ENCODE results near the gene UBC.
"Not testable (repeated sequence)": the region's sequence is repeated elsewhere in the genome, so short reads cannot be mapped to it uniquely, and the experiment has no call there.

Gene UBC

GRCh38 chr12:124915239-124916236, 1.1 kb upstream of the UBC start:
- no peak for DNase-seq (ENCODE audit: low read depth in 3 of 3)

GRCh38 chr12:124913474-124914391, 717 bp downstream of the UBC start:
- peak; percentile 92 to 93 (median 92) for DNase-seq (ENCODE audit: low read depth in 3 of 3)

- DNase-seq (ENCODE audit: low read depth in 3 of 3): not testable (repeated sequence)
Observed at GRCh38 chr12:124912529-124913287, 1.7 kb downstream of the UBC start.

- not testable (repeated sequence) for DNase-seq (ENCODE audit: low read depth in 3 of 3)
Observed at GRCh38 chr12:124911521-124911920, 2.9 kb downstream of the UBC start.

GRCh38 chr12:124910561-124911478, 3.6 kb downstream of the UBC start:
- DNase-seq (ENCODE audit: low read depth in 3 of 3): no peak

GRCh38 chr12:124909831-124910560, 4.5 kb downstream of the UBC start:
- no peak for DNase-seq (ENCODE audit: low read depth in 3 of 3)

GRCh38 chr12:124906606-124907261, 7.7 kb downstream of the UBC start:
- DNase-seq (ENCODE audit: low read depth in 3 of 3): peak; percentile 41 to 85 (median 75)

- no peak for DNase-seq (ENCODE audit: low read depth in 3 of 3)
Observed at GRCh38 chr12:124904306-124905098, 9.9 kb downstream of the UBC start.

- DNase-seq (ENCODE audit: low read depth in 3 of 3): no peak
Observed at GRCh38 chr12:124902916-124903315, 11.5 kb downstream of the UBC start.

- no peak for DNase-seq (ENCODE audit: low read depth in 3 of 3)
Observed at GRCh38 chr12:124901003-124901402, 13.4 kb downstream of the UBC start.

- DNase-seq (ENCODE audit: low read depth in 3 of 3): not testable (repeated sequence)
Observed at GRCh38 chr12:124900345-124900795, 14.1 kb downstream of the UBC start.

- no peak for DNase-seq (ENCODE audit: low read depth in 3 of 3)
Observed at GRCh38 chr12:124898923-124899294, 15.5 kb downstream of the UBC start.

GRCh38 chr12:124898200-124898922, 16.1 kb downstream of the UBC start:
- peak in 2 of 3 experiments; percentile 40 to 53 for DNase-seq (ENCODE audit: low read depth in 3 of 3)

GRCh38 chr12:124896461-124896860, 18.0 kb downstream of the UBC start:
- DNase-seq (ENCODE audit: low read depth in 3 of 3): no peak

GRCh38 chr12:124893792-124894516, 20.5 kb downstream of the UBC start:
- DNase-seq (ENCODE audit: low read depth in 3 of 3): no peak

GRCh38 chr12:124888260-124888659, 26.2 kb downstream of the UBC start:
- DNase-seq (ENCODE audit: low read depth in 3 of 3): no peak

GRCh38 chr12:124887766-124888165, 26.7 kb downstream of the UBC start:
- DNase-seq (ENCODE audit: low read depth in 3 of 3): not testable (repeated sequence)

Measured in stimulated activated CD4-positive, alpha-beta T cell treated with anti-CD3 and anti-CD28 coated beads, TNF-alpha, amount 100 ng/mL, for 4 hours (primary cell).